NCI-H2227 treated with DMSO at 0.1 percent for 48 hours (cell line): Measurements from ENCODE around the gene MDK.
A peak's percentile ranks its signal among the peaks of the same experiment; 100 is the strongest.

Source experiments
- DNase-seq: peaks from one replicate; lab custom pipeline; 2025; lab: John Stamatoyannopoulos, UW

Gene MDK

GRCh38 chr11:46383974-46384701 is 2.7 kb downstream of the MDK start:
- no peak for DNase-seq

DNA sequence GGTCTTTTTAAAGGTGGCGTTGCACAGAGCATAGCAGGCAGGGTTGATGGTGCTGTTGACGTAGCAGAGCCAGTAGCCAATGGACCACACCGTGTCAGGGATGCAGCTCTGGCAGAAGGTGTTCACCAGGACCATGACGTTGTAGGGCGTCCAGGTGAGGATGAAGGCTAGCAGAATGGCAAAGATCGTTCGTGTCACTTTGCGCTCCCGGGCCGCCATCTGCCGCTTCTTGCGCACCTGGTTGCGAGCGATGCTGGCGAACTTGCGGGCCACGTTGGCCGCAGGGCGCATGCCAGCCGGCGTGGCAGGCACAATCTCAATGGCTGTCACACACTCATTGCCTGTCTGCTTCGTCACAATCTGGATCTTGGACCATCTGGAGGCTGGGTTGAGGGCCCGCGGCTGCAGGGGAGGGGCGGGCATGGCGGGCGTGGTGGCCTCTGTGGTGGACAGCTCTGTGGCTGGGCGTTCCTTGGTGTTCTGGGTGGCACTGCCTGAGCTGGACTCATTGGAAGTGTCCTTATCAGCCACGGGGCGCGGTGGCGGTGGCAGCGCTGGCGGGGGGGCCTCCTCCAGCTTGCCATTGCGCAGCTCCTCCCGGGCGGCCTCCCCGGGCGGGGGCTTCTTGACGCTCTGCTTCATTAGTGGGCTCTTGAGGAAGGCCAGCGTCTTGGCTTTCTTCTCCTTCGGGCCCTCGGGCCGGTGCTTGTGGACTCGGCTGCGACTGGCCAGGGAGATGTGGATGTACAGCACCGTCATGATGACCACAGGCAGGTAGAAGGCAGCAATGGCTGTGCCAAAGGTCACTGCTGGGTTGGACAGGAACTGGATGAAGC is 3.9 kb downstream of the MDK start:
- DNase-seq: no peak

GRCh38 chr11:46386005-46386578 is 4.6 kb downstream of the MDK start:
- DNase-seq: no peak

DNA sequence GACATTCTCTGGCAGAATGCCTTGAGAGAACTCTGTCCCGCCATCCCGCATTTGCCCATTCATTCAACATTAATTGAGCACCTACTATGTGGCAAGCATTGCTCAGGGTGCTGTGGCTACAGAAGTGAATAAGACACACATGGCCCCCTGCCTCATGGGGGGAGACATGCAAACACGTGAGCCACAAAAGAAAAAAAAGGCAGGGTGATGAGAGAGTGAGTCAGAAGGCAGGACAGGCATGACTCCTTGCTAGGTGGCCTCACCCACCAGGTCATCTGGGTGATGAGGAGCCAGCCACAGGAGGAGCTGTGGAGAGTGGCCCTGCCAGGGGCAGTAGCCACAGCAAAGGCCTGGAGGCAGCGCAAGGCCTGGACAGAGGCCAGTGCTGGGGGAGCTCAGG is 5.2 kb downstream of the MDK start:
- no peak for DNase-seq

GRCh38 chr11:46387456-46387855 is 6.0 kb downstream of the MDK start:
- DNase-seq: no peak

DNA sequence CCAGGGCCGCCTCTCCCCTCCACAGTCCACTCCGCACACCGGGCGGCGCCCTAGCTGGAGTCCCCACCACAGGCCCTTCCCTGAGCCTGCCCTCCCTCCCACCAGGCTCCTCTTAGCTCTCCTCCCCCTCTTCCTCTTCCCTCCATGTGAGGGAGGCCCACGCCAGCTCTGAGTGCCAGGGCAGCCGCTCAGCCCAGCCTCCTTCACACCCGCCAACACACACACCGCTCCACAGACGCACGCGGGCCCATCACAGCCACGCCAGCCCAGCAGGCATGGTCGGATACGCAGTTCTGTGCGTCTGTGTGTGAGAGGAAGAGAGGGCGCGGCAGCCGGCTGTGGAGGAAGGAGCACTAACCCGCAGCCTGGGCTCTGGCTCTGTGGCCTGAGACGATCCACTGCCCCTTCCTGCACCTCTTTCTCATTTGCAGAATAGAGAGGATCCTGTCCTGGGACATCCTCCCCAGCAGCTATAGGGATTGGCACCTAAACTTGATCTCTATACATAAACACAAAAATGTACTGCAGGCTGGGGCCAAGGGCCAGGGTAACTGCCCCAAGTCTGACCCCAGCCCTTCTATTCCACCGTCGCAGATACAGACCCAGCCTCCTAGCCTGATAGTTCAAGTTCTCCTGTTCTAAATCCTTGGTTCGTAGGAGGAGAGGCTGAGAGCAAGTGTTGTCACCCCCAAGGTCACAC is 6.6 kb downstream of the MDK start:
- DNase-seq: no peak

DNA sequence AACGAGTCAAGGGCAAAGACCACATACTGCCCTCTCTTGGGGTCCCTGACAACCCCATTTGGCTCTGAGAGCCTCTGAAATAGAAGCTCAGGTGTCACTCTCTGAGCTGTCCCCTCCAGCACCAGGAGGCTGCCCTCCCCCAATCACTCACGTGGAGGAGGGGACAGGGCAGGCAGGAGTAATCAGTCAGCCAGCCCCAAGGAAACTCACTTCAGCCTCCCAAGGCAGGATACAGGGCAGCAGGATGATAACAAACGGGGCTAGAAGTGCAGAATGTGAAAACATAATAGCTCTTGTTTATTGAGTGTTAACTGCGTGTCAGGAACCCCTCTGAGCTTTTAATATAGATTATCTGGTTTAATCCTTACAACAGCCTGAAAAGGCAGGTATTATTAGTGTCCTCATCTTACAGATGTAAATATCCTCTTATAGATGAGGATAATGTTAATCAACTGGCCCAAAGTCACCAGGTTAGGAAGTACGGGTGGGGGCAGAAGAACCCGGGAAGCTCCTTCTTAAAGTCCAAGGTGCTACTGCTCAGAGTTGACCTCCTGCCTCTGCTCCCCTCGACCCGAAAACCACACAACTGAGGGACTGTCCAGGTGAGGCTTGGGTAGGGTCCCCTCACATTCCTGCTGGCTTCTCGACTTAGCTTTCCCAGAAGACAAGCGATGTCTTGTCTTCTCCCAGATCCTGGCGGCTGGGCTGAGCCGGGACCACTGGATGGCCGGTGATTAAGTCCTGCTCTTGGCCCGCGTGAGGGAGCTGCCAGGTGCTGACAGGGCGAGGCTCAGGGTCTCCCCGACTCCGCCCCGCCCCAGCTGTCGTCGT is 7.4 kb downstream of the MDK start:
- DNase-seq: no peak

GRCh38 chr11:46389450-46390330 is 8.2 kb downstream of the MDK start:
- DNase-seq: peak; percentile 77

GRCh38 chr11:46390331-46391171 is 9.1 kb downstream of the MDK start:
- no peak for DNase-seq

DNA sequence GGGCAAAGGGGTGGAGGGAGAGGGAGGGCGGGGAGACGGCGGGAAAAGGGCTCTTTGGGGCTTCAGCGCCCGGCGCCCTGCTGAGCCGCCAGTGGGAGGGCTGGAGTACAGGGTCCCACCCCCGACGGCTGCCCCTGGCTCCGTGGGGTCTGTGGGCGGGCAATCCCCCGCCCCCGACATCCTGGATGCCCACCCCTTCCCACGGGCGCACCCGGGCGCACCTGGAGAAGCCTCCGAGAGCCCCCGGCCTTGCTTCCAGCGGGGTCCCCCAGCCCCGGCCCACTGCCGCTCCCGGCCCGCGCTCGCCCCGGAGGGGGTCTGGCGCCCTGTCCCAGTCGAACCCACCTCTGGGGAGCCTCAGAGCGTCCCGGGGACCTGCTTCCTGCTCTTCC is 9.7 kb downstream of the MDK start:
- no peak for DNase-seq

GRCh38 chr11:46391578-46392420 is 10.3 kb downstream of the MDK start, which contains the start of gene CHRM4:
Gene CHRM4, minus strand, starts transcription at chr11:46391776. Its CDS starts 5,219 bp downstream, at chr11:46386557.
- peak; percentile 40 for DNase-seq

GRCh38 chr11:46392421-46393230 is 11.2 kb downstream of the MDK start:
- peak; percentile 75 for DNase-seq

DNA sequence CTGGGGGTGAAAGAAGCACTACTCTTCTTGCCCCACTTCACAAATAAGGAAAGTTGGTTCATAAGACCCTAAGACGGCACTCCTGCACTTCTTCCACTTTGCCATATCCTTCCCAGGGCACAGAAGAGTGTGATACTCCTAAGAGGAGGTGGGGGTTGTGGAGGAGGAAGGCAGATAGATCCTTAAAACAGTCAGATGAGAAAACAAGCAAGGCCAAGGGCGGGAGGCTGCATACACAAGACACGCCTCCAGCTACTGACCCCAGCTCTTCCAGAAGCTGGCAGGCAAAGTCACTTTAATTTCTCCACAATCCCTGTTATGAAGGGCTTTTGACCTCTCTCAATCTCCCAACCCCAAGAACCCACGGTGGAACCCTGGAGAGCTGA is 11.8 kb downstream of the MDK start:
- peak; percentile 34 for DNase-seq

- no peak for DNase-seq
These were observed 12.3 kb downstream of the MDK start for GRCh38 chr11:46393759-46394158.

DNA sequence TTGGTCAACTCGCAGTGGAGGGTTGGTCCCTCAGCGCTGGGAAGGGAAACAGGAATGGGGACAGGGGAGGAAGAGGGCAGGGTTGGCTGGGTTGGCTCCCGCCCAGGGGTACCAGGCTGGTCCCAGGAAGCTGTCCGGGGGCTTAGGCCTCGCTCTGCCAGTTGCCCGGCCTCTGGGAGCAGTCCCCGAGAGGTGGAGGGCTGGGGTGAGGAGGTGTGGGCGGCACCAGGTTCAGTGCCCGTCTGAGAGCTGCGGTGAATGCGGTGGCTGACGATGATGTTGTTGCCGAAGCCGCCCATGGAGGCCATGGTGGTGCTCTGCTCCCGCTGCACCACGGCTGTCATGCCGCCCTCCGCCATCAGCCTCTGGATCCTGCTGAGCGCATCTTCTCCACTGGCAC is 16.1 kb downstream of the MDK start:
- DNase-seq: no peak

DNA sequence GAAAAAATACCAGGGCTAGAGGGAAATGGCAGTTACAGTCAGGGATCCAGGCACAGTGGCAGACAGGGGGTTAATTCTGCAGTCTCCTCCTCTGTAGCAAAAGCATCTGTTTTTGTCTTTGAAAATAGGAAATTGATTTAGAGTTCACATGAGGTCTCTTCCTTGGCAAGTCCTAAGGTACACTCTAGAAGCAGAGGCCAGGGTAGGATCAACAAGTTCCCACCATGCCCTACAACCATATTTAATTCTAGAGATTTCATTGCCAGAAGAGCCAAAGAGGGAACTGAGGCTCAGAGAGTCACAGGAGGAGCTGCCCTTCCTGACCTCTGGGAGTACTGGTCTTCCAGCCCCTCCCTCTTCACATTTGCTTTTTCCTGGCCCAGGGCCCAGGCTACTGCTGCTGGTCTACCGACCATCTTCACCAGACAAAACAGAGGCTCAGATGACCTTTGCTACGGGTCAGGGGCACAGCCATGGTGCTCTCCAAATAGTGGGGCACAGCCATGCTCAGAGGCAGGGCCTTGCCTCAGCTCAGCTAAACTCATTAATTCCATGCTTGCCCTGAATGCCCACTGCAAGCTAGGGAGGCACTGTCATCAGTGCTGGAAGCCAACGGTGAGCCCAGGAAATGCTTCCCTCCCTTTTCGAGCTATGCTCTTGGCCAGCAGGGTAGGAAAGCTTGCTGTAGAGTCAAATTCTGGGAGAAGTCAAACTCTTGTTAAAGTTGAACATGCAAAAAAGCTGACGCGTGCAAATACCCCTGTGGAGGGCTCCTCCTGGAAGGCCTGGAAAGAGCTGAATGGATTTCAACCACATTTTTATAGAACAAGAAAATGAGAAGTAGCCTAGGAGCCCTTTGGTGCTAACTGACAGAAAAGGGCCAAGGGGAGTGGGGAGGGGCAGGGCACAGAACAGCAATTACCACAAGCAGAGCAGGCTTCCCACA is 21.8 kb downstream of the MDK start:
- DNase-seq: no peak
